HG03045 (cell line): ENCODE results near the gene SKP1.

Experiments
- ATAC-seq: cut with Tn5 transposase; IDR thresholded peaks from one replicate; pipeline ENCODE4 v1.9.1; 2021; ENCODE audit warnings: mild to moderate bottlenecking, moderate library complexity; ENCODE audit not compliant: unreplicated experiment

SKP1 gene

GRCh38 chr5:134113902-134114875 is 62.6 kb downstream of the SKP1 start, which contains the start of gene TCF7:
Gene TCF7, plus strand, starts transcription at chr5:134114681. Its CDS starts 226 bp downstream, at chr5:134114907.
- peak; percentile 86 for ATAC-seq

GRCh38 chr5:134113363-134113889 is 63.3 kb downstream of the SKP1 start:
- ATAC-seq, result no peak

- ATAC-seq, result no peak
These were observed 63.9 kb downstream of the SKP1 start for GRCh38 chr5:134112726-134113362.

GRCh38 chr5:134111741-134112647 is 64.8 kb downstream of the SKP1 start:
- no peak for ATAC-seq

- ATAC-seq, result no peak
These were observed 66.4 kb downstream of the SKP1 start for GRCh38 chr5:134110382-134110781.

GRCh38 chr5:134107779-134108178 is 69.0 kb downstream of the SKP1 start:
- ATAC-seq, result no peak

- ATAC-seq, result no peak
These were observed 69.6 kb downstream of the SKP1 start for GRCh38 chr5:134106991-134107701.

GRCh38 chr5:134103998-134104654 is 72.6 kb downstream of the SKP1 start:
- ATAC-seq, result no peak

- ATAC-seq, result no peak
These were observed 73.4 kb downstream of the SKP1 start for GRCh38 chr5:134103397-134103796.

- no peak for ATAC-seq
These were observed 74.9 kb downstream of the SKP1 start for GRCh38 chr5:134101686-134102439.

- ATAC-seq, result peak; percentile 83
These were observed 76.3 kb downstream of the SKP1 start for GRCh38 chr5:134100283-134101091.

GRCh38 chr5:134099939-134100282 is 76.8 kb downstream of the SKP1 start:
- no peak for ATAC-seq

GRCh38 chr5:134099288-134099872 is 77.4 kb downstream of the SKP1 start:
- ATAC-seq, result no peak
